Activated naive CD4-positive, alpha-beta T cell treated with anti-CD3 and anti-CD28 coated beads, Interleukin-2, amount 50 U/mL, for 72 hours (primary cell): ENCODE measurements around the gene DGKI. TPM values are rescaled to one million over a fixed set of nuclear protein-coding genes. Genes with fewer than 3 reads are reported as not detected.

Experiments
- ATAC-seq, 2 donors: fragments of 150-1000 bp; cut with Tn5 transposase; 2 replicates each; pipeline ENCODE4 v1.10.0; 2021; ENCODE audit warnings: mild to moderate bottlenecking in 2 of 2, moderate library complexity in 2 of 2
- DNase-seq, 2 donors: peaks; one replicate each; pipeline ENCODE4 v3.0.0; 2021 to 2022; ENCODE audit warnings: low spot score in 2 of 2
- H3K27ac Mint-ChIP-seq, 2 donors: one replicate each; pipeline ENCODE4 v1.8.0; 2022; ENCODE audit warnings: mild to moderate bottlenecking in 2 of 2, mixed read lengths in 2 of 2
- H3K36me3 Mint-ChIP-seq, 2 donors: one replicate each; pipeline ENCODE4 v1.8.0; 2022; ENCODE audit warnings: mixed read lengths in 2 of 2
- H3K9me3 Mint-ChIP-seq, 2 donors: one replicate each; pipeline ENCODE4 v1.8.0; 2022; ENCODE audit warnings: mixed read lengths in 2 of 2
- total RNA-seq, 2 donors: library from RNA; stranded (reverse); gene quantifications; one replicate each; pipeline ENCODE4 v1.2.3, GENCODE V29; 2022

Gene DGKI
- total RNA-seq, 2 donors from 2014 or later = 0.71 to 16.8 TPM

- Mint-ChIP-seq H3K36me3 (peaks cover 23 to 38% of the 10 kb centered on the region in 2 donors), H3K27ac (peak overlapping the region; percentile 7 to 69), H3K9me3 (no peaks in the 10 kb centered on the region)
- DNase-seq (no peak), ATAC-seq (no peak)
Observed at GRCh38 chr7:137877027-137877675, 30.4 kb upstream of the DGKI start.

GRCh38 chr7:137875746-137876145, 29.0 kb upstream of the DGKI start:
- ATAC-seq = no peak
- H3K36me3 Mint-ChIP-seq = peaks cover 26 to 31% of the 10 kb centered on the region in 2 donors

GRCh38 chr7:137873979-137874777, 27.4 kb upstream of the DGKI start:
- peaks cover 0 to 4% of the 10 kb centered on the region in 2 donors for H3K9me3 Mint-ChIP-seq
- DNase-seq = no peak
- H3K27ac Mint-ChIP-seq = peak overlapping the region; percentile 65 to 94
- peak; percentile 11 to 20 for ATAC-seq
- peaks cover 11 to 26% of the 10 kb centered on the region in 2 donors for H3K36me3 Mint-ChIP-seq

More at GRCh38 chr7:137875746-137876145, 29.0 kb upstream of the DGKI start:
- DNase-seq = no peak
- Mint-ChIP-seq H3K27ac (no peak overlapping the region), H3K9me3 (peaks cover 0 to 4% of the 10 kb centered on the region in 2 donors)

- H3K36me3 Mint-ChIP-seq = peaks cover 11 to 26% of the 10 kb centered on the region in 2 donors
- DNase-seq (peak in 1 of 2 donors; percentile 28), ATAC-seq (peak; percentile 90 to 91)
- H3K27ac Mint-ChIP-seq = peak overlapping the region; percentile 65 to 94
- H3K9me3 Mint-ChIP-seq = peaks cover 0 to 4% of the 10 kb centered on the region in 2 donors
Observed at GRCh38 chr7:137873524-137873923, 26.8 kb upstream of the DGKI start.

GRCh38 chr7:137871170-137871915, 24.6 kb upstream of the DGKI start:
- Mint-ChIP-seq H3K27ac (no peak overlapping the region), H3K36me3 (peaks cover 16 to 43% of the 10 kb centered on the region in 2 donors), H3K9me3 (peaks cover 4 to 8% of the 10 kb centered on the region in 2 donors)
- ATAC-seq = no peak
- no peak for DNase-seq

GRCh38 chr7:137870684-137871083, 23.9 kb upstream of the DGKI start:
- Mint-ChIP-seq H3K27ac (no peak overlapping the region), H3K9me3 (peaks cover 6 to 13% of the 10 kb centered on the region in 2 donors), H3K36me3 (peaks cover 21 to 50% of the 10 kb centered on the region in 2 donors)
- DNase-seq = no peak
- no peak for ATAC-seq

GRCh38 chr7:137870078-137870477, 23.3 kb upstream of the DGKI start:
- ATAC-seq = no peak
- peaks cover 24 to 56% of the 10 kb centered on the region in 2 donors for H3K36me3 Mint-ChIP-seq
- peaks cover 12 to 13% of the 10 kb centered on the region in 2 donors for H3K9me3 Mint-ChIP-seq
- no peak overlapping the region for H3K27ac Mint-ChIP-seq
- DNase-seq = no peak

GRCh38 chr7:137869260-137869659, 22.5 kb upstream of the DGKI start:
- ATAC-seq (no peak), DNase-seq (no peak)
- H3K27ac Mint-ChIP-seq = no peak overlapping the region
- peaks cover 28 to 57% of the 10 kb centered on the region in 2 donors for H3K36me3 Mint-ChIP-seq
- peaks cover 13 to 14% of the 10 kb centered on the region in 2 donors for H3K9me3 Mint-ChIP-seq

GRCh38 chr7:137867289-137867688, 20.5 kb upstream of the DGKI start:
- DNase-seq (no peak), ATAC-seq (no peak)
- H3K27ac Mint-ChIP-seq = no peak overlapping the region
- peaks cover 28 to 41% of the 10 kb centered on the region in 2 donors for H3K36me3 Mint-ChIP-seq
- H3K9me3 Mint-ChIP-seq = peaks cover 13 to 14% of the 10 kb centered on the region in 2 donors

- DNase-seq (no peak), ATAC-seq (no peak)
- Mint-ChIP-seq H3K36me3 (peaks cover 23 to 44% of the 10 kb centered on the region in 2 donors), H3K27ac (no peak overlapping the region), H3K9me3 (peaks cover 9 to 14% of the 10 kb centered on the region in 2 donors)
Observed at GRCh38 chr7:137865764-137866163, 19.0 kb upstream of the DGKI start.

- Mint-ChIP-seq H3K36me3 (peaks cover 22 to 32% of the 10 kb centered on the region in 2 donors), H3K9me3 (peaks cover 9 to 14% of the 10 kb centered on the region in 2 donors), H3K27ac (no peak overlapping the region)
- ATAC-seq (no peak), DNase-seq (no peak)
Observed at GRCh38 chr7:137862964-137863363, 16.2 kb upstream of the DGKI start.

- peaks cover 9 to 14% of the 10 kb centered on the region in 2 donors for H3K9me3 Mint-ChIP-seq
- ATAC-seq (no peak), DNase-seq (no peak)
- H3K27ac Mint-ChIP-seq = no peak overlapping the region
- H3K36me3 Mint-ChIP-seq = peaks cover 17 to 26% of the 10 kb centered on the region in 2 donors
Observed at GRCh38 chr7:137862358-137862757, 15.6 kb upstream of the DGKI start.

GRCh38 chr7:137860542-137860941, 13.8 kb upstream of the DGKI start:
- peaks cover 7 to 12% of the 10 kb centered on the region in 2 donors for H3K36me3 Mint-ChIP-seq
- H3K9me3 Mint-ChIP-seq = peaks cover 0 to 7% of the 10 kb centered on the region in 2 donors
- no peak for ATAC-seq
- H3K27ac Mint-ChIP-seq = no peak overlapping the region
- DNase-seq = no peak

- Mint-ChIP-seq H3K9me3 (peaks cover 0 to 12% of the 10 kb centered on the region in 2 donors), H3K36me3 (peaks cover 0 to 7% of the 10 kb centered on the region in 2 donors), H3K27ac (no peak overlapping the region)
- DNase-seq = no peak
- no peak for ATAC-seq
Observed at GRCh38 chr7:137853053-137853452, 6.3 kb upstream of the DGKI start.

- Mint-ChIP-seq H3K27ac (no peak overlapping the region), H3K36me3 (peaks cover 0 to 7% of the 10 kb centered on the region in 2 donors), H3K9me3 (peaks cover 0 to 12% of the 10 kb centered on the region in 2 donors)
- DNase-seq = no peak
- ATAC-seq = no peak
Observed at GRCh38 chr7:137852108-137852507, 5.3 kb upstream of the DGKI start.

- no peak overlapping the region for H3K27ac Mint-ChIP-seq
- peaks cover 0 to 12% of the 10 kb centered on the region in 2 donors for H3K9me3 Mint-ChIP-seq
- peaks cover 0 to 7% of the 10 kb centered on the region in 2 donors for H3K36me3 Mint-ChIP-seq
- DNase-seq (no peak), ATAC-seq (peak; percentile 22 to 50)
Observed at GRCh38 chr7:137850972-137851945, 4.5 kb upstream of the DGKI start.
